Activated CD4-positive, alpha-beta T cell treated with anti-CD3 and anti-CD28 coated beads for 36 hours (primary cell): ENCODE measurements around the gene CARD11. TPM values are rescaled to one million over a fixed set of nuclear protein-coding genes. Genes with fewer than 3 reads are reported as not detected.
A peak's percentile ranks its signal among the peaks of the same experiment; 100 is the strongest.
"Not testable (repeated sequence)": the region's sequence is repeated elsewhere in the genome, so short reads cannot be mapped to it uniquely, and the experiment has no call there.

Source experiments
- ATAC-seq: fragments of 200-7000 bp; cut with Tn5 transposase; one replicate; pipeline ENCODE4 v1.10.0; 2021; ENCODE audit warnings: mild to moderate bottlenecking, moderate library complexity
- CTCF ChIA-PET: fragments of 350-600 bp; sonication (Branson Sonifier 250); formaldehyde crosslinking; loops from one replicate; lab custom pipeline; 2021; ENCODE audit warnings: antibody characterized with exemption; lab: Charles Lee
- POLR2A ChIA-PET: fragments of 350-600 bp; sonication (Branson Sonifier 250); formaldehyde crosslinking; loops from one replicate; lab custom pipeline; 2021; ENCODE audit warnings: antibody characterized with exemption, inconsistent platforms; lab: Charles Lee
- DNase-seq: peaks from one replicate; pipeline ENCODE4 v3.0.0-alpha.2; 2020
- H3K27ac Mint-ChIP-seq: one replicate; pipeline ENCODE4 v1.8.0; 2021; ENCODE audit warnings: mixed read lengths
- H3K27me3 Mint-ChIP-seq: one replicate; pipeline ENCODE4 v1.8.0; 2021; ENCODE audit warnings: mixed read lengths
- H3K36me3 Mint-ChIP-seq: one replicate; pipeline ENCODE4 v1.8.0; 2021; ENCODE audit warnings: low read depth, mixed read lengths
- H3K4me1 Mint-ChIP-seq: one replicate; pipeline ENCODE4 v1.8.0; 2021; ENCODE audit warnings: mixed read lengths
- H3K4me3 Mint-ChIP-seq: one replicate; pipeline ENCODE4 v1.8.0; 2021; ENCODE audit warnings: mild to moderate bottlenecking, moderate library complexity, mixed read lengths
- H3K9me3 Mint-ChIP-seq: one replicate; pipeline ENCODE4 v1.8.0; 2021; ENCODE audit warnings: low read depth, mixed read lengths
- intact Hi-C, 2 experiments: fragments of 100-400 bp; cut with DNase I in 1 of 2; cut with micrococcal nuclease in 1 of 2; formaldehyde crosslinking; loops; one replicate each; pipeline versions ENCODE4 v1.14.2 to v1.15.1; 2022 to 2024; cut with DNase I, micrococcal nuclease
- total RNA-seq, 2 experiments: library from RNA; stranded (reverse); gene quantifications; one replicate each; pipeline ENCODE4 v1.2.3, GENCODE V29; 2021

The CARD11 gene
- total RNA-seq, 2 experiments from 2014 or later: 108 to 118 TPM

- Mint-ChIP-seq H3K27me3 (no peaks in the 10 kb centered on the region), H3K36me3 (peaks cover 66% of the 10 kb centered on the region), H3K9me3 (peaks cover 21% of the 10 kb centered on the region), H3K4me3 (peak overlapping the region; percentile 47), H3K4me1 (peaks cover 49% of the 10 kb centered on the region), H3K27ac (peak overlapping the region; percentile 84)
- ChIA-PET POLR2A (interaction anchor here (0.6 kb wide), 1 partner anchor 50 kb away, joined by 4 read pairs; no protein-coding TSS in a partner anchor), CTCF (interaction anchor here (0.6 kb wide), 1 partner anchor 23 kb away, joined by 3 read pairs; no protein-coding TSS in a partner anchor)
- DNase-seq (peak; percentile 3), ATAC-seq (no peak)
- intact Hi-C loops: loop anchor here (2.0 to 5.0 kb wide), 3 partner anchors 35 to 45 kb away; no protein-coding TSS in a partner anchor
These were observed 16.4 kb downstream of the CARD11 start for GRCh38 chr7:3027005-3027845.

- ChIA-PET CTCF (no interaction called here), POLR2A (no interaction called here)
- H3K36me3 Mint-ChIP-seq: peaks cover 67% of the 10 kb centered on the region
- H3K27ac Mint-ChIP-seq: no peak overlapping the region
- intact Hi-C loops: loop anchor here (2.0 to 5.0 kb wide), 3 partner anchors 37 to 43 kb away; no protein-coding TSS in a partner anchor
- H3K4me1 Mint-ChIP-seq: peaks cover 51% of the 10 kb centered on the region
- peaks cover 35% of the 10 kb centered on the region for H3K9me3 Mint-ChIP-seq
- H3K27me3 Mint-ChIP-seq: no peaks in the 10 kb centered on the region
- ATAC-seq: no peak
- no peak overlapping the region for H3K4me3 Mint-ChIP-seq
- DNase-seq: no peak
These were observed 18.1 kb downstream of the CARD11 start for GRCh38 chr7:3025616-3026015.

- Mint-ChIP-seq H3K27ac (no peak overlapping the region), H3K27me3 (no peaks in the 10 kb centered on the region), H3K4me1 (peaks cover 31% of the 10 kb centered on the region), H3K36me3 (peaks cover 80% of the 10 kb centered on the region), H3K4me3 (no peak overlapping the region), H3K9me3 (peaks cover 38% of the 10 kb centered on the region)
- ChIA-PET CTCF (interaction anchor here (0.9 kb wide), 1 partner anchor 58 kb away, joined by 4 read pairs; no protein-coding TSS in a partner anchor), POLR2A (no interaction called here)
- ATAC-seq (no peak), DNase-seq (no peak)
- intact Hi-C loops: no loop called here
These were observed 21.8 kb downstream of the CARD11 start for GRCh38 chr7:3021825-3022224.

GRCh38 chr7:3021224-3021623, 22.4 kb downstream of the CARD11 start:
- intact Hi-C loops: not testable (repeated sequence)

GRCh38 chr7:3020416-3020815, 23.3 kb downstream of the CARD11 start:
- POLR2A ChIA-PET: no interaction called here
- H3K27me3 Mint-ChIP-seq: no peaks in the 10 kb centered on the region

More at GRCh38 chr7:3021224-3021623, 22.4 kb downstream of the CARD11 start:
- H3K27me3 Mint-ChIP-seq, DNase-seq, POLR2A ChIA-PET, ATAC-seq, H3K27ac Mint-ChIP-seq, H3K4me3 Mint-ChIP-seq: not testable (repeated sequence)
- Mint-ChIP-seq H3K9me3 (peaks cover 37% of the 10 kb centered on the region), H3K4me1 (peaks cover 31% of the 10 kb centered on the region), H3K36me3 (peaks cover 80% of the 10 kb centered on the region)
- CTCF ChIA-PET: interaction anchor here (1.3 kb wide), 1 partner anchor 11 kb away, joined by 4 read pairs; no protein-coding TSS in a partner anchor

GRCh38 chr7:3019801-3020200, 23.9 kb downstream of the CARD11 start:
- intact Hi-C loops: no loop called here
- Mint-ChIP-seq H3K36me3 (peaks cover 79% of the 10 kb centered on the region), H3K9me3 (peaks cover 31% of the 10 kb centered on the region), H3K4me3 (no peak overlapping the region), H3K4me1 (peaks cover 32% of the 10 kb centered on the region), H3K27ac (peak overlapping the region; percentile 17), H3K27me3 (no peaks in the 10 kb centered on the region)
- ATAC-seq (no peak), DNase-seq (no peak)
- POLR2A ChIA-PET: no interaction called here
- CTCF ChIA-PET: interaction anchor here (0.8 to 1.3 kb wide), 2 partner anchors 9 to 41 kb away, joined by 3 to 4 read pairs; no protein-coding TSS in a partner anchor

More at GRCh38 chr7:3020416-3020815, 23.3 kb downstream of the CARD11 start:
- Mint-ChIP-seq H3K9me3 (peaks cover 32% of the 10 kb centered on the region), H3K27ac (peak overlapping the region; percentile 33), H3K36me3 (peaks cover 79% of the 10 kb centered on the region), H3K4me1 (peaks cover 31% of the 10 kb centered on the region), H3K4me3 (no peak overlapping the region)
- ATAC-seq: no peak
- no peak for DNase-seq
- CTCF ChIA-PET: interaction anchor here (0.8 to 1.3 kb wide), 2 partner anchors 10 to 42 kb away, joined by 3 to 4 read pairs; no protein-coding TSS in a partner anchor
- intact Hi-C loops: no loop called here

- H3K27me3 Mint-ChIP-seq: no peaks in the 10 kb centered on the region
- H3K4me3 Mint-ChIP-seq: no peak overlapping the region
- peak overlapping the region; percentile 31 for H3K27ac Mint-ChIP-seq
- CTCF ChIA-PET: no interaction called here
- DNase-seq (no peak), ATAC-seq (no peak)
- intact Hi-C loops: loop anchor here in 1 of 2 experiments (5.0 kb wide), 1 partner anchor 37 kb away; no protein-coding TSS in a partner anchor
- POLR2A ChIA-PET: no interaction called here
- peaks cover 63% of the 10 kb centered on the region for H3K36me3 Mint-ChIP-seq
- H3K4me1 Mint-ChIP-seq: peaks cover 41% of the 10 kb centered on the region
- H3K9me3 Mint-ChIP-seq: peaks cover 2% of the 10 kb centered on the region
These were observed 29.5 kb downstream of the CARD11 start for GRCh38 chr7:3013975-3014792.

GRCh38 chr7:3011211-3011852, 32.3 kb downstream of the CARD11 start:
- ChIA-PET CTCF (interaction anchor here (0.7 to 1.3 kb wide), 3 partner anchors 9 to 580 kb away, joined by 4 to 5 read pairs (median 4); no protein-coding TSS in a partner anchor), POLR2A (no interaction called here)
- H3K4me1 Mint-ChIP-seq: peaks cover 62% of the 10 kb centered on the region
- ATAC-seq (peak; percentile 85), DNase-seq (peak; percentile 19)
- H3K36me3 Mint-ChIP-seq: peaks cover 68% of the 10 kb centered on the region
- H3K4me3 Mint-ChIP-seq: peak overlapping the region; percentile 2
- H3K9me3 Mint-ChIP-seq: peaks cover 2% of the 10 kb centered on the region
- H3K27me3 Mint-ChIP-seq: no peaks in the 10 kb centered on the region
- intact Hi-C loops: loop anchor here in 1 of 2 experiments (5.0 kb wide), 1 partner anchor 34 kb away; no protein-coding TSS in a partner anchor
- peak overlapping the region; percentile 26 for H3K27ac Mint-ChIP-seq

- intact Hi-C loops: loop anchor here in 1 of 2 experiments (5.0 kb wide), 1 partner anchor 33 kb away; no protein-coding TSS in a partner anchor
- Mint-ChIP-seq H3K27me3 (no peaks in the 10 kb centered on the region), H3K4me3 (no peak overlapping the region), H3K9me3 (peaks cover 2% of the 10 kb centered on the region), H3K27ac (peak overlapping the region; percentile 72), H3K4me1 (peaks cover 69% of the 10 kb centered on the region), H3K36me3 (peaks cover 64% of the 10 kb centered on the region)
- DNase-seq (no peak), ATAC-seq (no peak)
- POLR2A ChIA-PET: interaction anchor here (1.0 kb wide), 1 partner anchor 53 kb away, joined by 3 read pairs; no protein-coding TSS in a partner anchor
- CTCF ChIA-PET: interaction anchor here (0.6 to 1.5 kb wide), 6 partner anchors 9 to 579 kb away, joined by 3 to 5 read pairs (median 4); no protein-coding TSS in a partner anchor
These were observed 33.5 kb downstream of the CARD11 start for GRCh38 chr7:3010161-3010560.

- Mint-ChIP-seq H3K36me3 (peaks cover 54% of the 10 kb centered on the region), H3K9me3 (peaks cover 2% of the 10 kb centered on the region), H3K4me1 (peaks cover 67% of the 10 kb centered on the region), H3K27me3 (no peaks in the 10 kb centered on the region), H3K4me3 (no peak overlapping the region), H3K27ac (no peak overlapping the region)
- CTCF ChIA-PET: interaction anchor here (0.7 kb wide), 1 partner anchor 146 kb away, joined by 3 read pairs; no protein-coding TSS in a partner anchor
- POLR2A ChIA-PET: no interaction called here
- DNase-seq: no peak
- intact Hi-C loops: no loop called here
- ATAC-seq: no peak
These were observed 34.6 kb downstream of the CARD11 start for GRCh38 chr7:3009086-3009485.
